OCI-LY1 (cell line): ENCODE measurements around the gene EFCC1.

Experiments
- H2AFZ ChIP-seq: fragments of 200-600 bp; sonication (generic), shearing (Covaris generic); 2 replicates; pipeline ENCODE4 v1.6.0; 2014; ENCODE audit warnings: antibody characterized with exemption, mild to moderate bottlenecking, low read length
- H3F3A ChIP-seq: fragments of 200-600 bp; sonication (generic), shearing (Covaris generic); 2 replicates; pipeline ENCODE4 v1.6.0; 2014; ENCODE audit warnings: mild to moderate bottlenecking, antibody characterized with exemption, low read length, moderate library complexity; ENCODE audit not compliant: insufficient read depth
- H3K27ac ChIP-seq: fragments of 200-600 bp; sonication (generic); 2 replicates; pipeline ENCODE4 v1.5.1; 2014; ENCODE audit warnings: low read length, mixed run types, mild to moderate bottlenecking, low read depth; ENCODE audit not compliant: poor library complexity, severe bottlenecking
- H3K27me3 ChIP-seq: fragments of 200-600 bp; sonication (generic); 2 replicates; pipeline ENCODE4 v1.6.0; 2014; ENCODE audit warnings: antibody characterized with exemption, mild to moderate bottlenecking, low read length, moderate library complexity; ENCODE audit not compliant: insufficient read depth
- H3K36me3 ChIP-seq: fragments of 200-600 bp; sonication (generic); 2 replicates; pipeline ENCODE4 v1.6.1; 2014; ENCODE audit warnings: mild to moderate bottlenecking, antibody characterized with exemption, low read length, moderate library complexity, mixed read lengths; ENCODE audit not compliant: insufficient read depth
- H3K4me1 ChIP-seq: fragments of 200-600 bp; sonication (generic); 2 replicates; pipeline ENCODE4 v1.5.1; 2014; ENCODE audit warnings: mild to moderate bottlenecking, low read length, moderate library complexity; ENCODE audit not compliant: insufficient read depth, severe bottlenecking
- H3K4me2 ChIP-seq: fragments of 200-600 bp; sonication (generic), shearing (Covaris generic); 2 replicates; pipeline ENCODE4 v1.6.1; 2014; ENCODE audit warnings: low read length
- H3K4me3 ChIP-seq: fragments of 200-600 bp; sonication (generic); 2 replicates; pipeline ENCODE4 v1.5.1; 2014; ENCODE audit warnings: low read length, low read depth, mild to moderate bottlenecking, mixed read lengths; ENCODE audit not compliant: poor library complexity, severe bottlenecking
- H3K79me2 ChIP-seq: fragments of 200-600 bp; shearing (Covaris generic); 2 replicates; pipeline ENCODE4 v1.6.1; 2016; ENCODE audit warnings: mixed run types, low read length, mixed read lengths; ENCODE audit not compliant: insufficient read depth
- H3K9ac ChIP-seq: fragments of 200-600 bp; sonication (generic), shearing (Covaris generic); 2 replicates; pipeline ENCODE4 v1.6.1; 2014; ENCODE audit warnings: mild to moderate bottlenecking, low read length, mixed read lengths
- H3K9me2 ChIP-seq: fragments of 200-600 bp; sonication (generic), shearing (Covaris generic); 2 replicates; pipeline ENCODE4 v1.6.1; 2014; ENCODE audit warnings: low read depth, mild to moderate bottlenecking, low read length, mixed read lengths
- H3K9me3 ChIP-seq: fragments of 200-600 bp; shearing (Covaris generic); 2 replicates; pipeline ENCODE4 v1.6.1; 2014; ENCODE audit warnings: low read length, mixed read lengths
- H4K20me1 ChIP-seq: fragments of 200-600 bp; sonication (generic), shearing (Covaris generic); 2 replicates; pipeline ENCODE4 v1.6.0; 2016; ENCODE audit warnings: mild to moderate bottlenecking, low read length; ENCODE audit not compliant: insufficient read depth
- CTCF ChIP-seq: fragments of 200-600 bp; sonication (generic), shearing (Covaris generic); IDR thresholded peaks from 2 replicates; pipeline ENCODE4 v1.5.1; 2017; ENCODE audit warnings: mild to moderate bottlenecking, antibody characterized with exemption, low read length, moderate library complexity, mixed read lengths
- EZH2 ChIP-seq: fragments of 200-600 bp; sonication (generic), shearing (Covaris generic); IDR thresholded peaks from 2 replicates; pipeline ENCODE4 v1.8.0; 2017; ENCODE audit warnings: borderline replicate concordance, mixed run types, mild to moderate bottlenecking, antibody characterized with exemption, low read length, moderate library complexity, mixed read lengths

EFCC1 gene

GRCh38 chr3:128965818-128966217 lies 35.3 kb upstream of the EFCC1 start:
- H3K4me2 ChIP-seq, result no peak overlapping the region
- H3K27ac ChIP-seq, result no peak overlapping the region
- TF ChIP-seq EZH2 (no peak), CTCF (no peak)
- no peaks in the 10 kb centered on the region for H3F3A ChIP-seq
- no peaks in the 10 kb centered on the region for H3K9me2 ChIP-seq
- H3K27me3 ChIP-seq, result peaks cover 4% of the 10 kb centered on the region; the same call in 1 of the 2 replicates
- no peak overlapping the region for H3K9ac ChIP-seq
- no peaks in the 10 kb centered on the region for H4K20me1 ChIP-seq
- no peaks in the 10 kb centered on the region for H3K36me3 ChIP-seq
- H3K4me1 ChIP-seq, result no peaks in the 10 kb centered on the region
- no peak overlapping the region for H3K4me3 ChIP-seq
- no peaks in the 10 kb centered on the region for H3K9me3 ChIP-seq
- no peak overlapping the region for H2AFZ ChIP-seq
- H3K79me2 ChIP-seq, result no peaks in the 10 kb centered on the region

- no peak overlapping the region for H3K9ac ChIP-seq
- no peaks in the 10 kb centered on the region for H3K4me1 ChIP-seq
- H3K9me2 ChIP-seq, result no peaks in the 10 kb centered on the region
- no peaks in the 10 kb centered on the region for H3K79me2 ChIP-seq
- H4K20me1 ChIP-seq, result no peaks in the 10 kb centered on the region
- H3K9me3 ChIP-seq, result no peaks in the 10 kb centered on the region
- H3K27ac ChIP-seq, result no peak overlapping the region
- H3K4me2 ChIP-seq, result no peak overlapping the region
- no peak overlapping the region for H3K4me3 ChIP-seq
- H3K27me3 ChIP-seq, result peaks cover 4% of the 10 kb centered on the region; the same call in 1 of the 2 replicates
- H3K36me3 ChIP-seq, result no peaks in the 10 kb centered on the region
- TF ChIP-seq EZH2 (no peak), CTCF (no peak)
- H2AFZ ChIP-seq, result no peak overlapping the region
- no peaks in the 10 kb centered on the region for H3F3A ChIP-seq
Observed at GRCh38 chr3:128967748-128968355, 33.3 kb upstream of the EFCC1 start.

DNA sequence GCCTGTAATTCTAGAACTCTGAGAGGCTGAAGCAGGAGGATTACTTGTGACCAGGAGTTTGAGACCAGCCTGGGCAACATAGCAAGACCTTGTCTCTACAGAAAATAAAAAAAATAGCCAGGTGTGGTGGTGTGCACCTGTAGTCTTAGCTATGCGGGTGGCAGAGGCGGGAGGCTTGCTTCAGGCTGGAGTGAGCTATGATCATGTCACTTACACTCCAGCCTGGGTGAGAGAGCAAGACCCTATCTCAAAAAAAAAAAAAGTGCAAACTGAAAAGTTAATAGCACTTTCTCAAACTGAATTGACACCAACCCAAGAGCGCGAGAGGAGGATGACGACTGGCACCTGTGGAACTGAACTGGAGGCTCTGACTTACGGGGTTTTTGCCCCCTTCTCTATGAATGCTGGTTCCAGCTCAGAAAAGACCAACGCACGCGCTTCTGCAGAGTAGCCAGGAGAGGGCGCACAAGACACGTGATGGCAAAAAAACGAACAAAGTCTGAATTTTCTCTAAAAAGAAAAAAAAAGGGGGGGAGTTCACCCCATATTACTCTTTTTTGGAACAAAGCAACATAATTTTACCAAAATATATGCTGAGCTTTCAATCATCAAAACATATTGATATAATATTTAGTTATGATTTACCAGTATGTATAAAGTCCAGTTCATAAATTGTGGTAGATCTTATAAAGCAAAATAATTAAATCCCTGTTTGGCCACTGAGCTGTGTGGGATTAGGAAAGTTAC lies 30.9 kb upstream of the EFCC1 start:
- no peaks in the 10 kb centered on the region for H3K9me2 ChIP-seq
- no peak overlapping the region for H2AFZ ChIP-seq
- TF ChIP-seq EZH2 (no peak), CTCF (peak; percentile 100)
- no peak overlapping the region for H3K4me2 ChIP-seq
- H3K4me1 ChIP-seq, result peaks cover 4% of the 10 kb centered on the region
- no peaks in the 10 kb centered on the region for H3K79me2 ChIP-seq
- H3K27me3 ChIP-seq, result peaks cover 4% of the 10 kb centered on the region; the same call in 1 of the 2 replicates
- H3K27ac ChIP-seq, result no peak overlapping the region
- H3K9ac ChIP-seq, result no peak overlapping the region
- H3K4me3 ChIP-seq, result no peak overlapping the region
- no peaks in the 10 kb centered on the region for H4K20me1 ChIP-seq
- no peaks in the 10 kb centered on the region for H3K36me3 ChIP-seq
- no peaks in the 10 kb centered on the region for H3F3A ChIP-seq
- no peaks in the 10 kb centered on the region for H3K9me3 ChIP-seq
